ENCODE data around the gene XPO5. TPM values are rescaled to one million over a fixed set of nuclear protein-coding genes. Genes with fewer than 3 reads are reported as not detected.

The XPO5 gene
- total and polyA plus RNA-seq, 9 of the 15 experiments (the other 6 are each of a cell fraction or from before 2014, with no cell fraction given) = 36.0 to 170 (median 99.1) TPM

DNA sequence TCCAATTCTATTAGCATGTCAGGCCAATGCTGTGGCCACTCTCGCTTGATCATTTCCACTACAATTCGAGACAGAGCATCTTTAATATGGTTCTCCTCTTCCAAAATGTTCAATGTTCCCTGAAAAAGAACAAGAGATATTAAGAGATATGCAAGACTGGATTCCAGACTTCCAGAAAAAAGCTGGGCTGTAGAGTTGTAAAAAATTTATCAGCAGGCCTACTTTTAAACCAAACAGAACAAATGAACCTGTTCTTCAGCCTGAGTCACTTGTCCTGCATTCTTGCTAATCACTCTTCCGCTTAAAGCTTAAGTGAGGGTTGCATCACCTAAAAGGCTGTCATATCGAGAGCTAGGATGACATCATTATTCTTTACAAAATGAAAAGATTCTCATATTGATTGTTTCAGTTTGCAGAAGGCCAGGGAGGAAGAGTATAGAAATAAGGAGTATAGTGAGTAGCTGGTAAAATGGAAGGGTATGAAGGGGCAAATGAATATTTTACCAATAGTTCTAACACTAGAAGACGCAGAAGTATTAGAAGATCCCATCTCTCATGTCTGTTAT lies 4.9 kb downstream of the XPO5 start (continued):
- TF ChIP-seq THRA (IDR thresholded peaks at IDR 0.05) (no peak), ZNF561 (CRISPR knock-in tag; conservative IDR thresholded peaks at IDR 0.05) (0 out of 2 replicates have a peak, but pooled peaks have one; percentile 64), SETDB1 (IDR thresholded peaks at IDR 0.05; ENCODE audit: low read length) (no peak), MAFF (IDR thresholded peaks at IDR 0.05; ENCODE audit: low read length) (no peak), ZNF583 (CRISPR knock-in tag; IDR thresholded peaks at IDR 0.05) (no peak), MYNN (IDR thresholded peaks at IDR 0.05) (no peak), MYNN (CRISPR knock-in tag; IDR thresholded peaks at IDR 0.05) (no peak), BRCA1 (IDR thresholded peaks at IDR 0.05) (no peak), BRCA1 (CRISPR knock-in tag; IDR thresholded peaks at IDR 0.05) (no peak), HMGN3 (IDR thresholded peaks at IDR 0.05; ENCODE audit: borderline replicate concordance, extremely low read depth, insufficient read length, low read depth, low read length) (no peak), MXI1 (IDR thresholded peaks at IDR 0.05; ENCODE audit: low read depth, low read length) (no peak), GTF2E2 (tag; IDR thresholded peaks at IDR 0.05) (peak; percentile 61; the same call in 1 of the 2 replicates), E2F6 (IDR thresholded peaks at IDR 0.05; ENCODE audit: borderline replicate concordance in 1 of 2, extremely low read depth in 1 of 2, insufficient read depth in 1 of 2, insufficient read length in 1 of 2, low read depth in 1 of 2, low read length in 1 of 2, poor library complexity in 1 of 2, severe bottlenecking in 1 of 2) (no peak), FOXP4 (CRISPR knock-in tag; IDR thresholded peaks at IDR 0.05; ENCODE audit: borderline replicate concordance) (no peak), ARNT (IDR thresholded peaks at IDR 0.05) (no peak; a peak in 1 of 4 replicates), ZFP36 (IDR thresholded peaks at IDR 0.05; ENCODE audit: low read depth, low read length, partially characterized antibody) (no peak), MAFG (tag; conservative IDR thresholded peaks at IDR 0.05) (peak; percentile 52; the same call in 1 of the 2 replicates), EWSR1 (IDR thresholded peaks at IDR 0.05; ENCODE audit: borderline replicate concordance, low read depth, partially characterized antibody) (no peak)
- TF ChIP-seq, protein P1, sequence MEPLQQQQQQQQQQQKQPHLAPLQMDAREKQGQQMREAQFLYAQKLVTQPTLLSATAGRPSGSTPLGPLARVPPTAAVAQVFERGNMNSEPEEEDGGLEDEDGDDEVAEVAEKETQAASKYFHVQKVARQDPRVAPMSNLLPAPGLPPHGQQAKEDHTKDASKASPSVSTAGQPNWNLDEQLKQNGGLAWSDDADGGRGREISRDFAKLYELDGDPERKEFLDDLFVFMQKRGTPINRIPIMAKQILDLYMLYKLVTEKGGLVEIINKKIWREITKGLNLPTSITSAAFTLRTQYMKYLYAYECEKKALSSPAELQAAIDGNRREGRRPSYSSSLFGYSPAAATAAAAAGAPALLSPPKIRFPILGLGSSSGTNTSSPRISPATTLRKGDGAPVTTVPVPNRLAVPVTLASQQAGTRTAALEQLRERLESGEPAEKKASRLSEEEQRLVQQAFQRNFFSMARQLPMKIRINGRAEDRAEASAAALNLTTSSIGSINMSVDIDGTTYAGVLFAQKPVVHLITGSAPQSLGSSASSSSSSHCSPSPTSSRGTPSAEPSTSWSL (CRISPR knock-in tag; IDR thresholded peaks at IDR 0.05; ENCODE audit: borderline replicate concordance) = no peak
